OCI-LY3 (cell line): ENCODE measurements around the gene ST3GAL4.

Source experiments
- H2AFZ ChIP-seq: fragments of 200-600, 300-600 bp; shearing (Covaris generic); 2 replicates; pipeline ENCODE4 v1.6.0; 2014; ENCODE audit warnings: antibody characterized with exemption, low read depth, low read length
- H3K27ac ChIP-seq: fragments of 200-600, 300-600 bp; sonication (generic); 2 replicates; pipeline ENCODE4 v1.5.1; 2014; ENCODE audit warnings: mild to moderate bottlenecking, low read length, moderate library complexity, mixed read lengths
- H3K27me3 ChIP-seq: fragments of 200-600, 300-600 bp; sonication (generic); 2 replicates; pipeline ENCODE4 v1.6.1; 2014; ENCODE audit warnings: low read depth, low read length, mixed read lengths
- H3K36me3 ChIP-seq: fragments of 200-600, 300-600 bp; sonication (generic); replicated peaks from 2 replicates; pipeline ENCODE3; 2014; ENCODE audit warnings: low read depth, low read length, mixed read lengths
- H3K4me1 ChIP-seq: fragments of 300-600, 200-600 bp; sonication (generic); 2 replicates; pipeline ENCODE4 v1.6.1; 2014; ENCODE audit warnings: low read length, mixed read lengths
- H3K4me2 ChIP-seq: fragments of 200-600, 300-600 bp; sonication (generic); 2 replicates; pipeline ENCODE4 v1.6.1; 2014; ENCODE audit warnings: low read length, mixed read lengths
- H3K4me3 ChIP-seq: fragments of 300-600, 200-600 bp; sonication (generic); 2 replicates; pipeline ENCODE4 v1.5.1; 2014; ENCODE audit warnings: antibody characterized with exemption, mild to moderate bottlenecking, low read length, moderate library complexity
- H3K79me2 ChIP-seq: fragments of 300-600, 200-600 bp; shearing (Covaris generic); 2 replicates; pipeline ENCODE4 v1.6.1; 2014; ENCODE audit warnings: mild to moderate bottlenecking, low read length, mixed read lengths
- H3K9ac ChIP-seq: fragments of 300-600, 200-600 bp; shearing (Covaris generic); 2 replicates; pipeline ENCODE4 v1.6.0; 2014; ENCODE audit warnings: mild to moderate bottlenecking, low read length, moderate library complexity
- H3K9me3 ChIP-seq: fragments of 200-600, 300-600 bp; shearing (Covaris generic); 2 replicates; pipeline ENCODE4 v1.6.1; 2014; ENCODE audit warnings: low read length, mixed read lengths; ENCODE audit not compliant: insufficient read depth
- H4K20me1 ChIP-seq: fragments of 200-600, 300-600 bp; sonication (generic); 2 replicates; pipeline ENCODE4 v1.6.1; 2016; ENCODE audit warnings: low read length, mixed read lengths; ENCODE audit not compliant: insufficient read depth
- EZH2phosphoT487 ChIP-seq: fragments of 200-600 bp; shearing (Covaris generic); IDR thresholded peaks from 2 replicates; pipeline ENCODE4 v1.6.1; 2018; ENCODE audit warnings: antibody characterized with exemption, mixed run types, low read depth
- TF ChIP-seq, protein P1 (sequence below): fragments of 200-600, 300-600 bp; sonication (generic); IDR thresholded peaks from 2 replicates; pipeline ENCODE4 v1.5.1; 2014; ENCODE audit warnings: antibody characterized with exemption, low read length, low read depth

ST3GAL4 gene

GRCh38 chr11:126328444-126328843, 27.0 kb upstream of the ST3GAL4 start:
- no peak overlapping the region for H3K4me3 ChIP-seq
- H3K9ac ChIP-seq, result no peak overlapping the region
- H4K20me1 ChIP-seq, result peaks cover 4% of the 10 kb centered on the region; the same call in 1 of the 2 replicates
- no peaks in the 10 kb centered on the region for H3K9me3 ChIP-seq
- peaks cover 17% of the 10 kb centered on the region; the same call in 1 of the 2 replicates for H3K79me2 ChIP-seq
- H3K27me3 ChIP-seq, result no peaks in the 10 kb centered on the region
- H3K27ac ChIP-seq, result no peak overlapping the region
- TF ChIP-seq EZH2phosphoT487, result no peak
- TF ChIP-seq, protein P1, sequence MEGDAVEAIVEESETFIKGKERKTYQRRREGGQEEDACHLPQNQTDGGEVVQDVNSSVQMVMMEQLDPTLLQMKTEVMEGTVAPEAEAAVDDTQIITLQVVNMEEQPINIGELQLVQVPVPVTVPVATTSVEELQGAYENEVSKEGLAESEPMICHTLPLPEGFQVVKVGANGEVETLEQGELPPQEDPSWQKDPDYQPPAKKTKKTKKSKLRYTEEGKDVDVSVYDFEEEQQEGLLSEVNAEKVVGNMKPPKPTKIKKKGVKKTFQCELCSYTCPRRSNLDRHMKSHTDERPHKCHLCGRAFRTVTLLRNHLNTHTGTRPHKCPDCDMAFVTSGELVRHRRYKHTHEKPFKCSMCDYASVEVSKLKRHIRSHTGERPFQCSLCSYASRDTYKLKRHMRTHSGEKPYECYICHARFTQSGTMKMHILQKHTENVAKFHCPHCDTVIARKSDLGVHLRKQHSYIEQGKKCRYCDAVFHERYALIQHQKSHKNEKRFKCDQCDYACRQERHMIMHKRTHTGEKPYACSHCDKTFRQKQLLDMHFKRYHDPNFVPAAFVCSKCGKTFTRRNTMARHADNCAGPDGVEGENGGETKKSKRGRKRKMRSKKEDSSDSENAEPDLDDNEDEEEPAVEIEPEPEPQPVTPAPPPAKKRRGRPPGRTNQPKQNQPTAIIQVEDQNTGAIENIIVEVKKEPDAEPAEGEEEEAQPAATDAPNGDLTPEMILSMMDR, result no peak
- no peak overlapping the region for H3K4me2 ChIP-seq
- H3K4me1 ChIP-seq, result no peaks in the 10 kb centered on the region
- no peak overlapping the region for H2AFZ ChIP-seq
- peaks cover 21% of the 10 kb centered on the region for H3K36me3 ChIP-seq

- no peak overlapping the region for H3K4me3 ChIP-seq
- H3K27me3 ChIP-seq, result no peaks in the 10 kb centered on the region
- no peak overlapping the region for H3K4me2 ChIP-seq
- peaks cover 4% of the 10 kb centered on the region; the same call in 1 of the 2 replicates for H4K20me1 ChIP-seq
- peaks cover 17% of the 10 kb centered on the region; the same call in 1 of the 2 replicates for H3K79me2 ChIP-seq
- no peaks in the 10 kb centered on the region for H3K9me3 ChIP-seq
- no peaks in the 10 kb centered on the region for H3K4me1 ChIP-seq
- H3K36me3 ChIP-seq, result peaks cover 21% of the 10 kb centered on the region
- no peak overlapping the region for H3K27ac ChIP-seq
- no peak overlapping the region for H3K9ac ChIP-seq
- H2AFZ ChIP-seq, result no peak overlapping the region
- no peak for TF ChIP-seq EZH2phosphoT487
- TF ChIP-seq, protein P1, result no peak
These were observed 26.4 kb upstream of the ST3GAL4 start for GRCh38 chr11:126328938-126329643.

DNA sequence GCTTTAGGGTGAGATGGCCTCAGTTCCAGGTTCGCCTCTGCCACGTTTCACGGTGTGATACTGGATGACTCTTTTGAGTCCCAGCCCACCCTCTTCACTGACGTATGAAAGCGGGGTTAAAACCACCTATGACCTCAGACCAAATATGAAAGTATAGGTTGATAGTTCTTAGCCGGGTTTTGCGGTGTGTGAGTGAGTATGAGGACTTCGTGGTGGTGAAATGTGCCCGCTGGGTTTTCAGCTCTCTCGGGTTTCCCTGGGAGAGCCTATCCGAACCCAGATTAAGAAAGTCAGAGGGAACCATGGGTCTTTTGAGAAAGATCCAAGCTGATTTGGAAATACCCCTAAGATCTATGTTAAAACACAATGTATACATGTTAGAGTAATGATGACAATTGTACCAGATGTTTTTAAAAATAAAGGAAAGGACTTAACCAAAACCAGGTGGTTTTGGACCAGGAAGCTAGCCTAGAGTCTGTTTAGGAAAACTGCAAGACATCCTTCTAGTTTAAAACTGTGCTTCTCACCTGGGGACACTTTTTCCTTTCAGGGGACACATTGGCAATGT, 25.8 kb upstream of the ST3GAL4 start:
- Histone ChIP-seq H3K4me3 (no peak overlapping the region), H4K20me1 (peaks cover 4% of the 10 kb centered on the region; the same call in 1 of the 2 replicates), H3K27me3 (no peaks in the 10 kb centered on the region), H3K36me3 (peaks cover 23% of the 10 kb centered on the region), H3K4me1 (no peaks in the 10 kb centered on the region; the same call in 1 of the 2 replicates), H3K4me2 (no peak overlapping the region), H3K9me3 (no peaks in the 10 kb centered on the region), H2AFZ (no peak overlapping the region), H3K9ac (no peak overlapping the region), H3K79me2 (peaks cover 17% of the 10 kb centered on the region; the same call in 1 of the 2 replicates), H3K27ac (no peak overlapping the region)
- TF ChIP-seq EZH2phosphoT487, result no peak
- TF ChIP-seq, protein P1, result no peak

DNA sequence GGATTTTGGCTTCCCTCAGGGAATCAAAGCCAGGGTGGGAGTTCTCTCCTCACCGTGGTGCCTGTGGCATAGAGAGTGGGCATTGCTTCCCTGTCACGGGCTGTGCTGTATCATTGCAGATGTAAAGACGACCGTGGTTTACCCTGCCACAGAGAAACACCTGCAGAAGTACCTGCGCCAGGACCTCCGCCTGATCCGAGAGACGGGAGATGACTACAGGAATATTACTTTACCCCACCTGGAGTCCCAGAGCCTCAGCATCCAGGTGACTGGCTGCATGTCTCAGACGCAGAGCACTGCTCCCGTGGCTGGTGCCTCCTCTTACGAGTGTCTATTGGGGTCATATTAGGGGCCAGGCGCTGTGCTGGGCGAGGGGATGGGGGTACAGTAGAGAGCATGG, 24.2 kb upstream of the ST3GAL4 start:
- TF ChIP-seq, protein P1, result no peak
- no peak for TF ChIP-seq EZH2phosphoT487
- Histone ChIP-seq H3K36me3 (peaks cover 29% of the 10 kb centered on the region), H2AFZ (no peak overlapping the region), H3K4me3 (no peak overlapping the region), H3K27ac (no peak overlapping the region), H3K9me3 (no peaks in the 10 kb centered on the region), H3K79me2 (peaks cover 16% of the 10 kb centered on the region; the same call in 1 of the 2 replicates), H3K9ac (no peak overlapping the region), H3K4me1 (peaks cover 7% of the 10 kb centered on the region), H4K20me1 (peaks cover 4% of the 10 kb centered on the region; the same call in 1 of the 2 replicates), H3K4me2 (no peak overlapping the region), H3K27me3 (no peaks in the 10 kb centered on the region)
